ENCODE data around the gene BAIAP2. TPM values are rescaled to one million over a fixed set of nuclear protein-coding genes. Genes with fewer than 3 reads are reported as not detected.
"Not testable (repeated sequence)": the region's sequence is repeated elsewhere in the genome, so short reads cannot be mapped to it uniquely, and the experiment has no call there.

Gene BAIAP2
- total RNA-seq, 1 donor from 2014 or later, result 51.4 TPM

- Histone ChIP-seq H2AFZ (ENCODE audit: low read depth, low read length) (no peak overlapping the region), H3K36me3 (ENCODE audit: insufficient read depth, low read length) (no peaks in the 10 kb centered on the region), H3K27ac (ENCODE audit: low read depth, low read length) (no peak overlapping the region), H4K20me1 (ENCODE audit: insufficient read depth, low read length) (peaks cover 8% of the 10 kb centered on the region), H3K9ac (ENCODE audit: low read length) (no peak overlapping the region), H3K4me2 (ENCODE audit: low read length) (no peak overlapping the region), H3K9me3 (ENCODE audit: insufficient read depth, low read depth, low read length) (peaks cover 4% of the 10 kb centered on the region), H3K27me3 (ENCODE audit: insufficient read depth, low read length) (peaks cover 18% of the 10 kb centered on the region), H3K79me2 (ENCODE audit: insufficient read depth, low read length) (no peaks in the 10 kb centered on the region), H3K4me3 (ENCODE audit: insufficient read depth, low read depth, low read length) (no peak overlapping the region), H3K4me1 (ENCODE audit: insufficient read depth, low read length) (peaks cover 8% of the 10 kb centered on the region)
- FAIRE-seq (no peak), DNase-seq (ENCODE audit: low read depth) (no peak)
- H3K4me1 Mint-ChIP-seq (ENCODE audit: low read depth, unreplicated experiment), result peaks cover 4% of the 10 kb centered on the region
- H3K36me3 Mint-ChIP-seq (ENCODE audit: low read depth, unreplicated experiment), result peaks cover 8% of the 10 kb centered on the region
- peaks cover 23% of the 10 kb centered on the region for H3K27me3 Mint-ChIP-seq (ENCODE audit: low read depth, unreplicated experiment)
- TF ChIP-seq CTCF (IDR thresholded peaks at IDR 0.05; ENCODE audit: insufficient read depth, low read depth, low read length) (no peak), EZH2 (IDR thresholded peaks at IDR 0.05; ENCODE audit: insufficient read depth, low read length) (no peak)
- H3K27ac Mint-ChIP-seq (ENCODE audit: unreplicated experiment), result no peak overlapping the region
- no peak overlapping the region for H3K4me3 Mint-ChIP-seq (ENCODE audit: unreplicated experiment)
- H3K9me3 Mint-ChIP-seq (ENCODE audit: unreplicated experiment), result peaks cover 3% of the 10 kb centered on the region
Observed at GRCh38 chr17:81029859-81030258, 5.1 kb upstream of the BAIAP2 start.

- peaks cover 23% of the 10 kb centered on the region for H3K27me3 Mint-ChIP-seq (ENCODE audit: low read depth, unreplicated experiment)
- H3K27ac ChIP-seq (ENCODE audit: low read depth, low read length); H3K79me2 ChIP-seq (ENCODE audit: insufficient read depth, low read length); H3K36me3 ChIP-seq (ENCODE audit: insufficient read depth, low read length); H3K4me2 ChIP-seq (ENCODE audit: low read length); DNase-seq (ENCODE audit: low read depth); H3K4me3 Mint-ChIP-seq (ENCODE audit: unreplicated experiment); H3K4me3 ChIP-seq (ENCODE audit: insufficient read depth, low read depth, low read length); H4K20me1 ChIP-seq (ENCODE audit: insufficient read depth, low read length); H2AFZ ChIP-seq (ENCODE audit: low read depth, low read length); H3K36me3 Mint-ChIP-seq (ENCODE audit: low read depth, unreplicated experiment); H3K9ac ChIP-seq (ENCODE audit: low read length); H3K27ac Mint-ChIP-seq (ENCODE audit: unreplicated experiment); H3K9me3 ChIP-seq (ENCODE audit: insufficient read depth, low read depth, low read length); H3K9me3 Mint-ChIP-seq (ENCODE audit: unreplicated experiment); FAIRE-seq; H3K4me1 Mint-ChIP-seq (ENCODE audit: low read depth, unreplicated experiment); H3K4me1 ChIP-seq (ENCODE audit: insufficient read depth, low read length): not testable (repeated sequence)
- peaks cover 18% of the 10 kb centered on the region for H3K27me3 ChIP-seq (ENCODE audit: insufficient read depth, low read length)
Observed at GRCh38 chr17:81030312-81030711, 4.6 kb upstream of the BAIAP2 start.

- Mint-ChIP-seq H3K4me1 (ENCODE audit: low read depth, unreplicated experiment) (peaks cover 4% of the 10 kb centered on the region), H3K9me3 (ENCODE audit: unreplicated experiment) (peaks cover 3% of the 10 kb centered on the region), H3K27me3 (ENCODE audit: low read depth, unreplicated experiment) (peaks cover 23% of the 10 kb centered on the region), H3K36me3 (ENCODE audit: low read depth, unreplicated experiment) (peaks cover 8% of the 10 kb centered on the region), H3K27ac (ENCODE audit: unreplicated experiment) (no peak overlapping the region), H3K4me3 (ENCODE audit: unreplicated experiment) (no peak overlapping the region)
- Histone ChIP-seq H3K79me2 (ENCODE audit: insufficient read depth, low read length) (peaks cover 4% of the 10 kb centered on the region), H3K27me3 (ENCODE audit: insufficient read depth, low read length) (peaks cover 14% of the 10 kb centered on the region), H4K20me1 (ENCODE audit: insufficient read depth, low read length) (peaks cover 12% of the 10 kb centered on the region), H3K36me3 (ENCODE audit: insufficient read depth, low read length) (no peaks in the 10 kb centered on the region), H2AFZ (ENCODE audit: low read depth, low read length) (no peak overlapping the region), H3K9me3 (ENCODE audit: insufficient read depth, low read depth, low read length) (peaks cover 4% of the 10 kb centered on the region), H3K4me3 (ENCODE audit: insufficient read depth, low read depth, low read length) (no peak overlapping the region), H3K9ac (ENCODE audit: low read length) (no peak overlapping the region), H3K27ac (ENCODE audit: low read depth, low read length) (no peak overlapping the region), H3K4me2 (ENCODE audit: low read length) (no peak overlapping the region), H3K4me1 (ENCODE audit: insufficient read depth, low read length) (peaks cover 9% of the 10 kb centered on the region)
- DNase-seq (ENCODE audit: low read depth), result no peak
- FAIRE-seq, result no peak
- TF ChIP-seq CTCF (IDR thresholded peaks at IDR 0.05; ENCODE audit: insufficient read depth, low read depth, low read length) (no peak), EZH2 (IDR thresholded peaks at IDR 0.05; ENCODE audit: insufficient read depth, low read length) (no peak)
Observed at GRCh38 chr17:81030741-81031565, 4.0 kb upstream of the BAIAP2 start.
